ENCODE data around the gene ZNF550. TPM values are rescaled to one million over a fixed set of nuclear protein-coding genes. Genes with fewer than 3 reads are reported as not detected.
A peak's percentile ranks its signal among the peaks of the same experiment; 100 is the strongest.

ZNF550 gene
- total and polyA plus RNA-seq, 2 of the 13 experiments (the other 11 are each of a cell fraction or from before 2014, with no cell fraction given): 8.6 to 9.1 TPM

DNA sequence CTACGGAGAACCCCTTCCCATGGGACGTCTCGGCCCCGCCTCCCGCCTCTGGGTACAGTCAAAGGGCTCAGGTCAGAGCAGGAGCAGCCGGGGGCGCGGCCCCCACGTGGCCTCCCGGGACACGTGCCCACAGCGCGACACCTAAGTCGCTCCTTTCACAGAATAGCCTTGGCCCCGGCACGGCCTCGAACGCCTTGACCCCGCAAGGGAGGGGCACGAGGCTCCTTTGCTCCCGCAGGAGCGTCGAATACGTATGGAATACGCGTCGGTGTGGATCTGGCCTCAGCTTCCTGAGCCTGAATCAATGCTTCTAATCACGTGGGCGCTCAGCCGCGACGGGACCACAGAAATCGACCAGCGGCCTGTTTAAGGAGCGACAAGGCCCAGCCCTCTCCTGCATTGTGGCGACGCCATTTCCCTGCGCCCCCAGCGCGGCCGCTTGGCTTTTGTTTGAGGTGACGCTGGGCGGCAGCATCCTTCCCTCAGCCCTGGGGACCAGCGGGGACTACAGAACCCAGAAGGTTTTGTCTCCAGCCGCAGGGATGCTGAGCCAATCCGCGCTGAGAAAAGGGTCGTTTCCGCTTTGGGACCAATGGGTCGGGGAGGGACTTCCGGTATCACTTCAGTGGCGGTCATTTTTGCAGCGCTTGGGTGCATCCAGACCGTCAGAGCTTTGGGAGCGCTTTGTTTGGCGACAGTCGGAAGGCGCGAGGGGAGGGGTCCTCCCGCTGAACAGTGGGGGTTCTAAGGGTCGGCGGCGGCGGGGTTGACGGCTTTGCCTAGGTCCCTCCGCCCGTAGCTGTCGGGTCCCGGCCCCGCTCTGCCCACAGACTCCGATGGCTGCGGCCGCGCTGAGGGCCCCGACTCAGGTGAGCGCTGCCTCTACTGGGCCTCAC is 24.1 kb upstream of the ZNF550 start, which contains the start of gene ZIK1 (continued):
- TF ChIP-seq IKZF1 (IDR thresholded peaks at IDR 0.05): no peak
- TF ChIP-seq GATA4 (IDR thresholded peaks at IDR 0.05; ENCODE audit: borderline replicate concordance, low read depth): no peak
- TF ChIP-seq POLR2A (IDR thresholded peaks at IDR 0.05; ENCODE audit: insufficient read depth in 1 of 2, low read depth in 2 of 2, low read length in 2 of 2): 0 out of 4 replicates have a peak, but pooled peaks of 1 of the 2 experiments have one; percentile 36
- TF ChIP-seq JDP2 (CRISPR knock-in tag; IDR thresholded peaks at IDR 0.05; ENCODE audit: borderline replicate concordance): no peak
- no peak for TF ChIP-seq ZSCAN9 (CRISPR knock-in tag; IDR thresholded peaks at IDR 0.05; ENCODE audit: borderline replicate concordance)
- TF ChIP-seq BCL6 (CRISPR knock-in tag; IDR thresholded peaks at IDR 0.05): no peak
- TF ChIP-seq, protein P1, sequence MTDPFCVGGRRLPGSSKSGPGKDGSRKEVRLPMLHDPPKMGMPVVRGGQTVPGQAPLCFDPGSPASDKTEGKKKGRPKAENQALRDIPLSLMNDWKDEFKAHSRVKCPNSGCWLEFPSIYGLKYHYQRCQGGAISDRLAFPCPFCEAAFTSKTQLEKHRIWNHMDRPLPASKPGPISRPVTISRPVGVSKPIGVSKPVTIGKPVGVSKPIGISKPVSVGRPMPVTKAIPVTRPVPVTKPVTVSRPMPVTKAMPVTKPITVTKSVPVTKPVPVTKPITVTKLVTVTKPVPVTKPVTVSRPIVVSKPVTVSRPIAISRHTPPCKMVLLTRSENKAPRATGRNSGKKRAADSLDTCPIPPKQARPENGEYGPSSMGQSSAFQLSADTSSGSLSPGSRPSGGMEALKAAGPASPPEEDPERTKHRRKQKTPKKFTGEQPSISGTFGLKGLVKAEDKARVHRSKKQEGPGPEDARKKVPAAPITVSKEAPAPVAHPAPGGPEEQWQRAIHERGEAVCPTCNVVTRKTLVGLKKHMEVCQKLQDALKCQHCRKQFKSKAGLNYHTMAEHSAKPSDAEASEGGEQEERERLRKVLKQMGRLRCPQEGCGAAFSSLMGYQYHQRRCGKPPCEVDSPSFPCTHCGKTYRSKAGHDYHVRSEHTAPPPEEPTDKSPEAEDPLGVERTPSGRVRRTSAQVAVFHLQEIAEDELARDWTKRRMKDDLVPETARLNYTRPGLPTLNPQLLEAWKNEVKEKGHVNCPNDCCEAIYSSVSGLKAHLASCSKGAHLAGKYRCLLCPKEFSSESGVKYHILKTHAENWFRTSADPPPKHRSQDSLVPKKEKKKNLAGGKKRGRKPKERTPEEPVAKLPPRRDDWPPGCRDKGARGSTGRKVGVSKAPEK (CRISPR knock-in tag; IDR thresholded peaks at IDR 0.05; ENCODE audit: borderline replicate concordance): no peak
- no peak for TF ChIP-seq ZNF766 (CRISPR knock-in tag; IDR thresholded peaks at IDR 0.05; ENCODE audit: borderline replicate concordance)
- TF ChIP-seq, protein P2, sequence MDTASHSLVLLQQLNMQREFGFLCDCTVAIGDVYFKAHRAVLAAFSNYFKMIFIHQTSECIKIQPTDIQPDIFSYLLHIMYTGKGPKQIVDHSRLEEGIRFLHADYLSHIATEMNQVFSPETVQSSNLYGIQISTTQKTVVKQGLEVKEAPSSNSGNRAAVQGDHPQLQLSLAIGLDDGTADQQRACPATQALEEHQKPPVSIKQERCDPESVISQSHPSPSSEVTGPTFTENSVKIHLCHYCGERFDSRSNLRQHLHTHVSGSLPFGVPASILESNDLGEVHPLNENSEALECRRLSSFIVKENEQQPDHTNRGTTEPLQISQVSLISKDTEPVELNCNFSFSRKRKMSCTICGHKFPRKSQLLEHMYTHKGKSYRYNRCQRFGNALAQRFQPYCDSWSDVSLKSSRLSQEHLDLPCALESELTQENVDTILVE (CRISPR knock-in tag; IDR thresholded peaks at IDR 0.05): no peak
- TF ChIP-seq HNRNPH1 (optimal IDR thresholded peaks at IDR 0.05; ENCODE audit: low read depth, low read length): no peak
- no peak for TF ChIP-seq ZKSCAN8 (CRISPR knock-in tag; IDR thresholded peaks at IDR 0.05; ENCODE audit: borderline replicate concordance)
- TF ChIP-seq, protein P3, sequence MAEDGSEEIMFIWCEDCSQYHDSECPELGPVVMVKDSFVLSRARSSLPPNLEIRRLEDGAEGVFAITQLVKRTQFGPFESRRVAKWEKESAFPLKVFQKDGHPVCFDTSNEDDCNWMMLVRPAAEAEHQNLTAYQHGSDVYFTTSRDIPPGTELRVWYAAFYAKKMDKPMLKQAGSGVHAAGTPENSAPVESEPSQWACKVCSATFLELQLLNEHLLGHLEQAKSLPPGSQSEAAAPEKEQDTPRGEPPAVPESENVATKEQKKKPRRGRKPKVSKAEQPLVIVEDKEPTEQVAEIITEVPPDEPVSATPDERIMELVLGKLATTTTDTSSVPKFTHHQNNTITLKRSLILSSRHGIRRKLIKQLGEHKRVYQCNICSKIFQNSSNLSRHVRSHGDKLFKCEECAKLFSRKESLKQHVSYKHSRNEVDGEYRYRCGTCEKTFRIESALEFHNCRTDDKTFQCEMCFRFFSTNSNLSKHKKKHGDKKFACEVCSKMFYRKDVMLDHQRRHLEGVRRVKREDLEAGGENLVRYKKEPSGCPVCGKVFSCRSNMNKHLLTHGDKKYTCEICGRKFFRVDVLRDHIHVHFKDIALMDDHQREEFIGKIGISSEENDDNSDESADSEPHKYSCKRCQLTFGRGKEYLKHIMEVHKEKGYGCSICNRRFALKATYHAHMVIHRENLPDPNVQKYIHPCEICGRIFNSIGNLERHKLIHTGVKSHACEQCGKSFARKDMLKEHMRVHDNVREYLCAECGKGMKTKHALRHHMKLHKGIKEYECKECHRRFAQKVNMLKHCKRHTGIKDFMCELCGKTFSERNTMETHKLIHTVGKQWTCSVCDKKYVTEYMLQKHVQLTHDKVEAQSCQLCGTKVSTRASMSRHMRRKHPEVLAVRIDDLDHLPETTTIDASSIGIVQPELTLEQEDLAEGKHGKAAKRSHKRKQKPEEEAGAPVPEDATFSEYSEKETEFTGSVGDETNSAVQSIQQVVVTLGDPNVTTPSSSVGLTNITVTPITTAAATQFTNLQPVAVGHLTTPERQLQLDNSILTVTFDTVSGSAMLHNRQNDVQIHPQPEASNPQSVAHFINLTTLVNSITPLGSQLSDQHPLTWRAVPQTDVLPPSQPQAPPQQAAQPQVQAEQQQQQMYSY (CRISPR knock-in tag; IDR thresholded peaks at IDR 0.05): no peak
- no peak for TF ChIP-seq HNRNPK (IDR thresholded peaks at IDR 0.05; ENCODE audit: low read depth, low read length, poor library complexity, severe bottlenecking)
- TF ChIP-seq PLRG1 (conservative IDR thresholded peaks at IDR 0.05): no peak
- no peak for TF ChIP-seq RFXANK (CRISPR knock-in tag; IDR thresholded peaks at IDR 0.05)
- no peak for TF ChIP-seq NAIF1 (CRISPR knock-in tag; IDR thresholded peaks at IDR 0.05; ENCODE audit: borderline replicate concordance)
- TF ChIP-seq ZNF839 (CRISPR knock-in tag; IDR thresholded peaks at IDR 0.05; ENCODE audit: borderline replicate concordance): no peak
- TF ChIP-seq MAFK (conservative IDR thresholded peaks at IDR 0.05 in 1 of 2, IDR thresholded peaks at IDR 0.05 in 1 of 2; ENCODE audit: low read length in 2 of 2): no peak
- TF ChIP-seq ZNF343 (CRISPR knock-in tag; IDR thresholded peaks at IDR 0.05): no peak
- TF ChIP-seq ZNF451 (CRISPR knock-in tag; IDR thresholded peaks at IDR 0.05): no peak
- TF ChIP-seq PAWR (CRISPR knock-in tag; IDR thresholded peaks at IDR 0.05; ENCODE audit: borderline replicate concordance): no peak
- TF ChIP-seq KLF16 (CRISPR knock-in tag; IDR thresholded peaks at IDR 0.05): 0 out of 4 replicates have a peak, but pooled peaks of 1 of the 2 experiments have one; percentile 19

Measured in HepG2 (cell line).